ENCODE measurements around the gene CDK5RAP2.
A peak's percentile ranks its signal among the peaks of the same experiment; 100 is the strongest.

CDK5RAP2 gene

DNA sequence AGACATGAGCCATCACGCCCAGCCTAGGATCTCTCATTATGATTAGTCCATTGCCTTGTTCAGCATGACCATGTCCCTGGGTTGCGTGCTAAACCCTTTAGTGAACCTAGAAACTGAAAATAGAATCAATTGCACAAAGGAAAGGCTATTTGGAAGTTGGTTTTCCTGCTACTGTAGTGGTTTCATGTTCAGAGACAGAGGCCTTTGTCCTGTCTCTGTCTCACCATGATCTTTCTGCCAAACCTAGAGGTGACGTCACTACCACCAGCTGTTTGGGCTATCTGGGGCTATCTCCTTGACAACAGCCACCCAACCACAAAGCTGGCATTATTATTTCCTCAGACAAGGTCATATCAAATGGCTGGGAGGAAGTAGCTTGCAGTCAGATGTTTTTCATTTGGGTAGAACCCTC, 4.0 kb upstream of the CDK5RAP2 start:
- TF ChIP-seq, protein P1, sequence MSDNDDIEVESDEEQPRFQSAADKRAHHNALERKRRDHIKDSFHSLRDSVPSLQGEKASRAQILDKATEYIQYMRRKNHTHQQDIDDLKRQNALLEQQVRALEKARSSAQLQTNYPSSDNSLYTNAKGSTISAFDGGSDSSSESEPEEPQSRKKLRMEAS (IDR thresholded peaks at IDR 0.05): peak; percentile 21; the same call in 1 of the 2 replicates
- no peak for TF ChIP-seq EGR1 (IDR thresholded peaks at IDR 0.05)

- peak; percentile 51; the same call in 1 of the 2 replicates for TF ChIP-seq ZBTB7A (IDR thresholded peaks at IDR 0.05; ENCODE audit: low read depth)
- TF ChIP-seq TCF12 (IDR thresholded peaks at IDR 0.05; ENCODE audit: low read depth): no peak
These were observed 572 bp downstream of the CDK5RAP2 start for GRCh38 chr9:120579139-120580050.

DNA sequence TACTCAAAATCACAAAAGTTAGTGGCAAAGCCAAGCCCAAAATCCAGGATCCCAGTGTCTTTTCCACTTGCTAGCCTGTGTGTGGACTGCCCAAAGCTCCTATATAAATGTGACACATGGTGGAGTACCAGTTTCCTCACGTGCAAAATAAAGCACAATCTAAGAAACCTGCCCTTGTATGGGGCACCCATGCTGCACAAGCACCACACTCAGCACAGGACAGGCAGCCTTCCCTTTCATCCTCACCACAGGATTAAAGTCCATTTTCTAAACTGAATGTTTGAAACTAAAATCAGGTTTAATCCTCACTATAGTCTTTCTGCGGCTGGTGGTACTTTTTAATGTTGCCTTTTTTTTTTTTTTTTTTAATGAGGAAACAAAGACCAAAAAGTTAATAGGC, 5.5 kb downstream of the CDK5RAP2 start:
- TF ChIP-seq, protein P1 (IDR thresholded peaks at IDR 0.05): no peak

DNA sequence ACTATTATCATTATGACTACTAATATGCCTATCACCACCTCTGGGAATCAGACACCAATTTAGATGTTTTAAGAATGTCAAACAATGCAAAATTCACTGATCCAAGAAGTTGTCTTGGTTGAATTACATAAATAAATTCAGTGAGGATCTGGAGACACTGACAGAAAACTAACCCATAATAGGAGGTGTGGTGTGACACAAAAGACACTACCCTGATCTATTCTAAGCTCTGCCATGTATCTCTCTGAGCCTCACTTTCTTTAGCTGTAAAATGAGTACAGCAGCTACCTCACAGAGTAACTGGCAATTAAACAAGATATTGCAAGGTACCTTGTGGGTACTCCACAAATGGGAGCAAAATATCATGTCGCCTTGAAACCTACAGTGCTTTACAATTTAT, 7.5 kb downstream of the CDK5RAP2 start:
- TF ChIP-seq FOXM1 (IDR thresholded peaks at IDR 0.05; ENCODE audit: borderline replicate concordance, low read depth): no peak
- TF ChIP-seq, protein P2, sequence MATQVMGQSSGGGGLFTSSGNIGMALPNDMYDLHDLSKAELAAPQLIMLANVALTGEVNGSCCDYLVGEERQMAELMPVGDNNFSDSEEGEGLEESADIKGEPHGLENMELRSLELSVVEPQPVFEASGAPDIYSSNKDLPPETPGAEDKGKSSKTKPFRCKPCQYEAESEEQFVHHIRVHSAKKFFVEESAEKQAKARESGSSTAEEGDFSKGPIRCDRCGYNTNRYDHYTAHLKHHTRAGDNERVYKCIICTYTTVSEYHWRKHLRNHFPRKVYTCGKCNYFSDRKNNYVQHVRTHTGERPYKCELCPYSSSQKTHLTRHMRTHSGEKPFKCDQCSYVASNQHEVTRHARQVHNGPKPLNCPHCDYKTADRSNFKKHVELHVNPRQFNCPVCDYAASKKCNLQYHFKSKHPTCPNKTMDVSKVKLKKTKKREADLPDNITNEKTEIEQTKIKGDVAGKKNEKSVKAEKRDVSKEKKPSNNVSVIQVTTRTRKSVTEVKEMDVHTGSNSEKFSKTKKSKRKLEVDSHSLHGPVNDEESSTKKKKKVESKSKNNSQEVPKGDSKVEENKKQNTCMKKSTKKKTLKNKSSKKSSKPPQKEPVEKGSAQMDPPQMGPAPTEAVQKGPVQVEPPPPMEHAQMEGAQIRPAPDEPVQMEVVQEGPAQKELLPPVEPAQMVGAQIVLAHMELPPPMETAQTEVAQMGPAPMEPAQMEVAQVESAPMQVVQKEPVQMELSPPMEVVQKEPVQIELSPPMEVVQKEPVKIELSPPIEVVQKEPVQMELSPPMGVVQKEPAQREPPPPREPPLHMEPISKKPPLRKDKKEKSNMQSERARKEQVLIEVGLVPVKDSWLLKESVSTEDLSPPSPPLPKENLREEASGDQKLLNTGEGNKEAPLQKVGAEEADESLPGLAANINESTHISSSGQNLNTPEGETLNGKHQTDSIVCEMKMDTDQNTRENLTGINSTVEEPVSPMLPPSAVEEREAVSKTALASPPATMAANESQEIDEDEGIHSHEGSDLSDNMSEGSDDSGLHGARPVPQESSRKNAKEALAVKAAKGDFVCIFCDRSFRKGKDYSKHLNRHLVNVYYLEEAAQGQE (IDR thresholded peaks at IDR 0.05; ENCODE audit: low read depth): no peak
- TF ChIP-seq TEAD4 (IDR thresholded peaks at IDR 0.05): no peak
- no peak for TF ChIP-seq EGR1 (IDR thresholded peaks at IDR 0.05)
- no peak for TF ChIP-seq CEBPB (IDR thresholded peaks at IDR 0.05)
- TF ChIP-seq TAF1 (IDR thresholded peaks at IDR 0.05; ENCODE audit: low read depth): no peak
- TF ChIP-seq ZBTB7A (IDR thresholded peaks at IDR 0.05; ENCODE audit: low read depth): no peak
- no peak for TF ChIP-seq NFIC (IDR thresholded peaks at IDR 0.05)
- no peak for TF ChIP-seq CREB1 (IDR thresholded peaks at IDR 0.05; ENCODE audit: low read depth)
- no peak for TF ChIP-seq USF1 (IDR thresholded peaks at IDR 0.05)
- no peak for TF ChIP-seq TCF12 (IDR thresholded peaks at IDR 0.05; ENCODE audit: low read depth)
- TF ChIP-seq, protein P1 (IDR thresholded peaks at IDR 0.05): no peak
- TF ChIP-seq YY1 (IDR thresholded peaks at IDR 0.05; ENCODE audit: low read depth): no peak
- TF ChIP-seq EP300 (IDR thresholded peaks at IDR 0.05; ENCODE audit: borderline replicate concordance): no peak
- no peak for TF ChIP-seq RAD21 (IDR thresholded peaks at IDR 0.05; ENCODE audit: low read depth)

- TF ChIP-seq TCF12 (IDR thresholded peaks at IDR 0.05; ENCODE audit: low read depth) (no peak), EGR1 (IDR thresholded peaks at IDR 0.05) (no peak), TEAD4 (IDR thresholded peaks at IDR 0.05) (no peak), NFIC (IDR thresholded peaks at IDR 0.05) (no peak), CEBPB (IDR thresholded peaks at IDR 0.05) (no peak), CREB1 (IDR thresholded peaks at IDR 0.05; ENCODE audit: low read depth) (no peak), USF1 (IDR thresholded peaks at IDR 0.05) (no peak), ZBTB7A (IDR thresholded peaks at IDR 0.05; ENCODE audit: low read depth) (no peak), TAF1 (IDR thresholded peaks at IDR 0.05; ENCODE audit: low read depth) (no peak), RAD21 (IDR thresholded peaks at IDR 0.05; ENCODE audit: low read depth) (no peak), FOXM1 (IDR thresholded peaks at IDR 0.05; ENCODE audit: borderline replicate concordance, low read depth) (no peak), YY1 (IDR thresholded peaks at IDR 0.05; ENCODE audit: low read depth) (no peak), EP300 (IDR thresholded peaks at IDR 0.05; ENCODE audit: borderline replicate concordance) (no peak)
- TF ChIP-seq, protein P1 (IDR thresholded peaks at IDR 0.05): no peak
- TF ChIP-seq, protein P2 (IDR thresholded peaks at IDR 0.05; ENCODE audit: low read depth): no peak
These were observed 8.3 kb downstream of the CDK5RAP2 start for GRCh38 chr9:120571443-120572257.
